ENCODE data around the gene SLC6A8. TPM values are rescaled to one million over a fixed set of nuclear protein-coding genes. Genes with fewer than 3 reads are reported as not detected.

Gene SLC6A8
- total and polyA plus RNA-seq, 2 donors (not counting 3 experiments of a cell fraction or from before 2014, with no cell fraction given): 22.7 to 23.6 TPM

GRCh38 chrX:153722704-153723350 is 35.1 kb downstream of the SLC6A8 start:
- peaks cover 4 to 13% of the 10 kb centered on the region in 2 experiments for H3K36me3 ChIP-seq (ENCODE audit: control insufficient read depth in 2 of 2, extremely low read depth in 1 of 2, insufficient read depth in 2 of 2, low read length in 2 of 2)
- no peaks in the 10 kb centered on the region for H3K27me3 ChIP-seq (ENCODE audit: control insufficient read depth in 2 of 2, insufficient read depth in 2 of 2, low read length in 2 of 2)
- TF ChIP-seq JUN (IDR thresholded peaks at IDR 0.05; ENCODE audit: borderline replicate concordance, insufficient read depth, insufficient read length, low read depth): no peak
- peak; percentile 29 for TF ChIP-seq FOS (IDR thresholded peaks at IDR 0.05; ENCODE audit: borderline replicate concordance, insufficient read depth, low read length)
- BruUV-seq (replicated peaks): TSS peak; percentile 44
- peaks cover 28% of the 10 kb centered on the region for H3K4me1 ChIP-seq (ENCODE audit: control insufficient read depth, extremely low read depth, insufficient read depth, low read length)
- peaks cover 36% of the 10 kb centered on the region for H3K79me2 ChIP-seq (ENCODE audit: control insufficient read depth, insufficient read depth, low read length)
- dilution Hi-C loops (cut with MboI; ENCODE audit: extremely low pct_ligation_motif_present, low sequenced_read_pairs): no loop called here
- FAIRE-seq (peak; percentile 97), DNase-seq (ENCODE audit: low read depth, low spot score) (peak; percentile 33)
- intact Hi-C loops (cut with micrococcal nuclease): no loop called here
- H3K9ac ChIP-seq (replicated peaks; ENCODE audit: extremely low read depth, insufficient read depth, low read length): peak overlapping the region; percentile 69
- peak overlapping the region; percentile 42 for H3K27ac ChIP-seq (ENCODE audit: insufficient read depth, low read depth, low read length)
- H2AFZ ChIP-seq (ENCODE audit: low read depth, low read length): no peak overlapping the region
- no peaks in the 10 kb centered on the region for H3K9me3 ChIP-seq (replicated peaks; ENCODE audit: control insufficient read depth, insufficient read depth, low read length)
- no peaks in the 10 kb centered on the region for H3K9me1 ChIP-seq (replicated peaks; ENCODE audit: control insufficient read depth, extremely low read depth, insufficient read depth, low read length)
- peak overlapping the region; percentile 45 for H3K4me2 ChIP-seq (ENCODE audit: insufficient read depth, low read length)
- H3K4me3 ChIP-seq (replicated peaks in 1 of 3; ENCODE audit: insufficient read depth in 1 of 3, low read depth in 1 of 3, low read length in 3 of 3): peak overlapping the region in 2 of 3 experiments; percentile 41 to 73
- H4K20me1 ChIP-seq (replicated peaks; ENCODE audit: control insufficient read depth, extremely low read depth, insufficient read depth, low read length): no peaks in the 10 kb centered on the region
- ChIA-PET POLR2A (no interaction called here), CTCF (interaction anchor here (3.0 kb wide), 1 partner anchor 14 kb away, joined by 10 read pairs; no protein-coding TSS in a partner anchor)

GRCh38 chrX:153723351-153724251 is 35.9 kb downstream of the SLC6A8 start:
- POLR2A ChIA-PET: no interaction called here
- dilution Hi-C loops (cut with MboI; ENCODE audit: extremely low pct_ligation_motif_present, low sequenced_read_pairs) (no loop called here), intact Hi-C loops (cut with micrococcal nuclease) (no loop called here)
- DNase-seq (ENCODE audit: low read depth, low spot score) (peak; percentile 51), FAIRE-seq (no peak)
- Histone ChIP-seq H3K4me3 (replicated peaks in 1 of 3; ENCODE audit: insufficient read depth in 1 of 3, low read depth in 1 of 3, low read length in 3 of 3) (peak overlapping the region; percentile 41 to 73 (median 54)), H3K79me2 (ENCODE audit: control insufficient read depth, insufficient read depth, low read length) (peaks cover 36% of the 10 kb centered on the region), H3K4me2 (ENCODE audit: insufficient read depth, low read length) (peak overlapping the region; percentile 45), H4K20me1 (replicated peaks; ENCODE audit: control insufficient read depth, extremely low read depth, insufficient read depth, low read length) (no peaks in the 10 kb centered on the region), H3K36me3 (ENCODE audit: control insufficient read depth in 2 of 2, extremely low read depth in 1 of 2, insufficient read depth in 2 of 2, low read length in 2 of 2) (peaks cover 4 to 13% of the 10 kb centered on the region in 2 experiments), H3K9ac (replicated peaks; ENCODE audit: extremely low read depth, insufficient read depth, low read length) (peak overlapping the region; percentile 69), H3K4me1 (ENCODE audit: control insufficient read depth, extremely low read depth, insufficient read depth, low read length) (peaks cover 28% of the 10 kb centered on the region), H2AFZ (ENCODE audit: low read depth, low read length) (no peak overlapping the region), H3K9me1 (replicated peaks; ENCODE audit: control insufficient read depth, extremely low read depth, insufficient read depth, low read length) (no peaks in the 10 kb centered on the region), H3K9me3 (replicated peaks; ENCODE audit: control insufficient read depth, insufficient read depth, low read length) (no peaks in the 10 kb centered on the region), H3K27ac (ENCODE audit: insufficient read depth, low read depth, low read length) (peak overlapping the region; percentile 42), H3K27me3 (ENCODE audit: control insufficient read depth in 2 of 2, insufficient read depth in 2 of 2, low read length in 2 of 2) (no peaks in the 10 kb centered on the region)
- TF ChIP-seq POLR2A (IDR thresholded peaks at IDR 0.05; ENCODE audit: low read depth, low read length) (no peak), POLR2AphosphoS5 (IDR thresholded peaks at IDR 0.05; ENCODE audit: insufficient read depth, low read depth, low read length) (no peak), CTCF (IDR thresholded peaks at IDR 0.05; ENCODE audit: extremely low read depth in 1 of 2, insufficient read depth in 1 of 2, low read depth in 1 of 2, low read length in 2 of 2) (peak; percentile 10 to 48), MAX (IDR thresholded peaks at IDR 0.05; ENCODE audit: insufficient read depth, insufficient read length) (no peak), MYC (IDR thresholded peaks at IDR 0.05; ENCODE audit: low read depth, low read length) (peak; percentile 19)
- CTCF ChIA-PET: interaction anchor here (3.0 kb wide), 1 partner anchor 15 kb away, joined by 10 read pairs; no protein-coding TSS in a partner anchor
- TSS peak; percentile 44 for BruUV-seq (replicated peaks)
